Measurements from ENCODE around the gene DGCR8. TPM values are rescaled to one million over a fixed set of nuclear protein-coding genes. Genes with fewer than 3 reads are reported as not detected.
A peak's percentile ranks its signal among the peaks of the same experiment; 100 is the strongest.

Gene DGCR8
- total RNA-seq, 2 experiments from 2014 or later = 52.3 to 55.2 TPM

DNA sequence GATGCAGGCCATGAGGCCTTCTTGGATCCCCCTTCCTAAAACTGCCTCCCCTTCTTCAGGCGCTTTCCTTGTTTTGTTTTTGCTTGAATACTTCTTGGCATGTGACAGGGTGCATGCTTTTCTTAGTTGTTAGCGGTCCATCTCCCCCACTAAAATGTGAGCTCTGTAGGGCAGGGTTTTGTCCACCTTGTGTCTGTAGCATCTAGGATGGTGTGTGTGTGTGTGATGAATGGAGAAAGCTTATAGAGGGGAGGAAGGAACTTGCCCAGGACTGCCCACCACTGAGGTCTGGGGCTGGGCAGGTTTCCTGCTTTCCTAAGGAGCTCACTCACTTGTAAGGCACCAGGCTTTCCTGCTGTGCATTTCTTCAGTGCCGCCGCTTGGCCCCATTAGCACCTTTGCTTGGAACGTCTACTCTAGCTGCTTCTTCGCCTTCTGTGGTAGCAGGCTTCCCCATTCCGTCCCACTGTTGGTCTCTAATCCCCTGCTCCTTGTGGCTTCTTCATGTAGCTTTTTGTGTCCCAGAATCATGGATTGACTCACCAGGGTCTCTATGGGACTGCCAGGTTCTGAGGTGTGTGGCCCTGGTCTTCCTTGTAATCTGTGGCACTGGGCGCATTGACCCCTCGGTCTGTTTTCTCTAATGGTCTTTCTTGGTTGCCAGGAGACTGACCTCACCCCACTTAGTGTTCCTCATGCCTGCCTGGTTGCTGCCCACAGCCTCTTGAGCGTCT is 3.3 kb downstream of the DGCR8 start:
- no peaks in the 10 kb centered on the region for H3K9me3 Mint-ChIP-seq (ENCODE audit: insufficient read depth)
- ATAC-seq = no peak
- peak overlapping the region; percentile 62 for H3K27ac Mint-ChIP-seq
- H3K27me3 Mint-ChIP-seq (ENCODE audit: low read depth) = no peaks in the 10 kb centered on the region
- DNase-seq = no peak
- peaks cover 62% of the 10 kb centered on the region for H3K4me1 Mint-ChIP-seq (ENCODE audit: low read depth)
- ChIA-PET POLR2A (interaction anchor here (1.4 kb wide), 1 partner anchor 34 kb away, joined by 7 read pairs; the partner anchor contains the start of gene TRMT2A), CTCF (interaction anchor here (0.9 to 1.7 kb wide), 4 partner anchors 13 to 46 kb away, joined by 3 to 6 read pairs (median 4); no protein-coding TSS in a partner anchor)
- peaks cover 45% of the 10 kb centered on the region for H3K36me3 Mint-ChIP-seq (ENCODE audit: low read depth)
- H3K4me3 Mint-ChIP-seq = peak overlapping the region; percentile 16

DNA sequence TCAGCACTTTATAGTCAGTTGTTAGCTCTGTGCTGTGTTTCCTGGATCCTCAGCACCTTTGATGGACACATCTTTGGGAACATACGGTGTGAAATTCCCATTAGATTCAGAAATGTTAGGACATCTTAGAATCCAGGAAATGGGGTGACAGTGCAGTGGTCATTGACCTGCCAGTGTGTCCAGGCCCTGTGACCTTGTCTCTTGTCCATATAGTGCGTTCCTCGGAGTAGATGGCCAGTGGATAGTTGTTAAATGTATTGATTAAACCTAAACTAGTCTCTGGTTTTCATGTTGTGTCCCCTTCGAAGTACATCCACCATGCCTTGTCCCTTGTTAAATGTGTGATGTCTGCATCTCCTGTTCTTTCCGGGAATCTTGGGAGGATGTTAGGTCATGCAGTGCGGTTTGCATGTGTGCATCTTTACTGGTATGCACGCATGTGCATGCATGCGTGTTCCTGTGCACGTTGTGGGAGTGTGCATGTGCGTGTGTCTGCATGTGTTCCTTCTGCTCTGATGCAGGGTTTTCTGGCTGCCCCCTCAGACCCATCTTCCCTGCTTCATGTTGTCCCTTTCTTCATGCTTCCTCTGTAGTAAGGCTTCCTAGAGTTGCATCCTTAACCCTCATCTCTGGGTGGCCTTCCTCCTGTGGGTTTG is 4.0 kb downstream of the DGCR8 start:
- H3K27me3 Mint-ChIP-seq (ENCODE audit: low read depth) = no peaks in the 10 kb centered on the region
- H3K36me3 Mint-ChIP-seq (ENCODE audit: low read depth) = peaks cover 52% of the 10 kb centered on the region
- peaks cover 64% of the 10 kb centered on the region for H3K4me1 Mint-ChIP-seq (ENCODE audit: low read depth)
- no peak for DNase-seq
- ATAC-seq = no peak
- ChIA-PET POLR2A (interaction anchor here (1.4 kb wide), 1 partner anchor 33 kb away, joined by 7 read pairs; the partner anchor contains the start of gene TRMT2A), CTCF (interaction anchor here (1.0 to 1.7 kb wide), 3 partner anchors 12 to 45 kb away, joined by 4 to 6 read pairs (median 4); no protein-coding TSS in a partner anchor)
- no peaks in the 10 kb centered on the region for H3K9me3 Mint-ChIP-seq (ENCODE audit: insufficient read depth)
- H3K27ac Mint-ChIP-seq = peak overlapping the region; percentile 7
- H3K4me3 Mint-ChIP-seq = no peak overlapping the region

DNA sequence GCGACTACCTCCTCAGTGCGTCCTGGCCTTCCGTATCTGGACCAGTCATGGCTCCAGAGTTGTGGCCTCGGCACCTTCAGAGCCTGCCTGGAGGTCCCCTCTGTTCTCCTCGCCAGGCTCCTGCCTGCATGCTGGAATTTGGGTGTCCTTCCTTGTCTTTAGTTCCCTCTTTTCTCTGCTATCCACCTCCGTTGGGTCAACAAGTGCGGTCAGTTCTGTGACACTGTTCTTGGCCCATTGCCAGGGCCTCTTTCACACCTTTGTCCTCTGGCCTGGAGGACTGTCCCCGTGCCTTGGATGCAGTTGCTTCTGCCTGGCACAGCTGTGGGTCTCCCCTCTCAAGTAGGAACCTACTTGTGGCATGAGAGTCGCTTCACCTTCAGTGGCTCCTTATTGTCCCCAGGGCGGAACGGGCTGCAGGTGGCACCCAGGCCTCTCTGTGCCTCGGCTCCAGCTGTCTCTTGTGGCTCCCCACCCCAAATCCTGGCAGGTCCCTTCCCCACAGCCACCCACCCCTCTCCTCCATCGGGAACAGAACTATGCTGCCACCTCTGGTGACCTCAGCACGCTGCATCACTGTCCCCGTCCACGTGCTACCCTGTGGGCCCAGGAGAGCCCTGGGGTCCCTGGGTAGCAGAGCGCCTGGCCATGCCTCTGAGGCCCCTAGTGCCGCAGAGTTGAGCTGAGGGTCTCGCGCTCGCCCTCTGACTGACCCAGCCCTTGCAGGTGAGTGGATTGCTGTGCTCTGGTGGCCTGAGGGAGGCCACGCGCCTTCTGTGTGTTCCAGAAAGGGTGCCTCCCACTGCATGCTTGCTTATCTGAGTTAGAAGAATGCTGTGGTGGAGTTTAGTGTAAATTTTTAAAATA is 4.7 kb downstream of the DGCR8 start:
- ChIA-PET POLR2A (no interaction called here), CTCF (interaction anchor here (1.8 kb wide), 1 partner anchor 16 kb away, joined by 4 read pairs; no protein-coding TSS in a partner anchor)
- peak overlapping the region; percentile 6 for H3K27ac Mint-ChIP-seq
- ATAC-seq = no peak
- peaks cover 60% of the 10 kb centered on the region for H3K36me3 Mint-ChIP-seq (ENCODE audit: low read depth)
- no peak for DNase-seq
- no peaks in the 10 kb centered on the region for H3K9me3 Mint-ChIP-seq (ENCODE audit: insufficient read depth)
- H3K27me3 Mint-ChIP-seq (ENCODE audit: low read depth) = no peaks in the 10 kb centered on the region
- H3K4me1 Mint-ChIP-seq (ENCODE audit: low read depth) = peaks cover 69% of the 10 kb centered on the region
- H3K4me3 Mint-ChIP-seq = no peak overlapping the region

DNA sequence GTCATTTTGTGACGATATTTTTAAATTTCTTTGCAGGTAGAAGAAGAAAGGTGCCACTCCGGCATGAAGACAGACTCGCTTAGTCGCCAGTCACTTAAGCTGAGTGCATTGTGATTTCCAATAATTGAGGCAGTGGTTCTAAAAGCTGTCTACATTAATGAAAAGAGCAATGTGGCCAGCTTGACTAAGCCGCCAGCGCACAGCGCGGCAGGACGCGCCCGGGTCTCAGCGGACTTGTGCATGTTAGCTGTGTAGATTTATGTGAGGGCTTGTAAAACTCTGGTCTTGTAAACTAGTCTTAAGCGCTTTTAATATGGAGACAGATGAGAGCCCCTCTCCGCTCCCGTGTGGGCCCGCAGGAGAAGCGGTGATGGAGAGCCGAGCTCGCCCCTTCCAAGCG is 5.6 kb downstream of the DGCR8 start:
- H3K4me3 Mint-ChIP-seq = no peak overlapping the region
- H3K27me3 Mint-ChIP-seq (ENCODE audit: low read depth) = no peaks in the 10 kb centered on the region
- ATAC-seq (no peak), DNase-seq (no peak)
- peaks cover 67% of the 10 kb centered on the region for H3K36me3 Mint-ChIP-seq (ENCODE audit: low read depth)
- CTCF ChIA-PET = interaction anchor here (1.0 to 1.8 kb wide), 2 partner anchors 15 to 68 kb away, joined by 3 to 4 read pairs; no protein-coding TSS in a partner anchor
- H3K27ac Mint-ChIP-seq = no peak overlapping the region
- H3K9me3 Mint-ChIP-seq (ENCODE audit: insufficient read depth) = no peaks in the 10 kb centered on the region
- peaks cover 77% of the 10 kb centered on the region for H3K4me1 Mint-ChIP-seq (ENCODE audit: low read depth)
- POLR2A ChIA-PET = interaction anchor here (1.1 kb wide), 1 partner anchor 15 kb away, joined by 4 read pairs; no protein-coding TSS in a partner anchor

DNA sequence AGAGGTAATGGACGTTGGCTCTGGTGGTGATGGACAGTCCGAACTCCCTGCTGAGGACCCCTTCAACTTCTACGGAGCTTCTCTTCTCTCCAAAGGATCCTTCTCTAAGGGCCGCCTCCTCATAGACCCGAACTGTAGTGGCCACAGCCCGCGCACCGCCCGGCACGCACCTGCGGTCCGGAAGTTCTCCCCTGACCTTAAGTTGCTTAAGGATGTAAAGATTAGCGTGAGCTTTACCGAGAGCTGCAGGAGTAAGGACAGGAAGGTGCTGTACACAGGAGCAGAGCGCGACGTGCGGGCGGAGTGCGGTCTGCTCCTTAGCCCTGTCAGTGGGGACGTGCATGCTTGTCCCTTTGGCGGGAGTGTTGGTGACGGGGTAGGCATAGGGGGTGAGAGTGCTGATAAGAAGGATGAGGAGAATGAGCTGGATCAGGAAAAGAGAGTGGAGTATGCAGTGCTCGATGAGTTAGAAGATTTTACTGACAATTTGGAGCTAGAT is 6.1 kb downstream of the DGCR8 start:
- ATAC-seq (no peak), DNase-seq (no peak)
- H3K27me3 Mint-ChIP-seq (ENCODE audit: low read depth) = no peaks in the 10 kb centered on the region
- no peak overlapping the region for H3K4me3 Mint-ChIP-seq
- CTCF ChIA-PET = interaction anchor here (1.0 to 1.8 kb wide), 2 partner anchors 15 to 68 kb away, joined by 3 to 4 read pairs; no protein-coding TSS in a partner anchor
- H3K36me3 Mint-ChIP-seq (ENCODE audit: low read depth) = peaks cover 66% of the 10 kb centered on the region
- H3K4me1 Mint-ChIP-seq (ENCODE audit: low read depth) = peaks cover 77% of the 10 kb centered on the region
- H3K27ac Mint-ChIP-seq = no peak overlapping the region
- no peaks in the 10 kb centered on the region for H3K9me3 Mint-ChIP-seq (ENCODE audit: insufficient read depth)
- POLR2A ChIA-PET = interaction anchor here (1.1 kb wide), 1 partner anchor 15 kb away, joined by 4 read pairs; no protein-coding TSS in a partner anchor

DNA sequence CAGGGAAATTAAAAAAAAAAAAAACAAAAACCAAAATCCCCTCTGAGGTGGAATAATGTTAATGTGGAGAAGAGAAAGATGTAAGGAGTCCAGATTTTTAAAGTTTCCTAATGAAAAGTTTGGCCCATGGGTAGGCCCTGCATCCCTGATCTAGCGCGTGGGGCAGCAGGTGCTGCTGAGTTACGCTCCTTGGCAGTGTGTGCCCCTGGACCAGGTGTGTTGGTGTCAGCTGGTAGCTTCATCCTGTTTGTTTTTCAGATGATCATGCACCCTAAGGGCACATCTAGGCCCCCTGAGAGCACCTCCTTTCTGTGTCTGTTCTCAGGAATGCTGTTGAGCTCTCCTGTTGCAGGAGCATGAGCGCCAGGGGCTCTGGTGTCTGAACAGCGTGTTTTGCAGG is 6.7 kb downstream of the DGCR8 start:
- POLR2A ChIA-PET = interaction anchor here (1.1 kb wide), 1 partner anchor 14 kb away, joined by 4 read pairs; no protein-coding TSS in a partner anchor

DNA sequence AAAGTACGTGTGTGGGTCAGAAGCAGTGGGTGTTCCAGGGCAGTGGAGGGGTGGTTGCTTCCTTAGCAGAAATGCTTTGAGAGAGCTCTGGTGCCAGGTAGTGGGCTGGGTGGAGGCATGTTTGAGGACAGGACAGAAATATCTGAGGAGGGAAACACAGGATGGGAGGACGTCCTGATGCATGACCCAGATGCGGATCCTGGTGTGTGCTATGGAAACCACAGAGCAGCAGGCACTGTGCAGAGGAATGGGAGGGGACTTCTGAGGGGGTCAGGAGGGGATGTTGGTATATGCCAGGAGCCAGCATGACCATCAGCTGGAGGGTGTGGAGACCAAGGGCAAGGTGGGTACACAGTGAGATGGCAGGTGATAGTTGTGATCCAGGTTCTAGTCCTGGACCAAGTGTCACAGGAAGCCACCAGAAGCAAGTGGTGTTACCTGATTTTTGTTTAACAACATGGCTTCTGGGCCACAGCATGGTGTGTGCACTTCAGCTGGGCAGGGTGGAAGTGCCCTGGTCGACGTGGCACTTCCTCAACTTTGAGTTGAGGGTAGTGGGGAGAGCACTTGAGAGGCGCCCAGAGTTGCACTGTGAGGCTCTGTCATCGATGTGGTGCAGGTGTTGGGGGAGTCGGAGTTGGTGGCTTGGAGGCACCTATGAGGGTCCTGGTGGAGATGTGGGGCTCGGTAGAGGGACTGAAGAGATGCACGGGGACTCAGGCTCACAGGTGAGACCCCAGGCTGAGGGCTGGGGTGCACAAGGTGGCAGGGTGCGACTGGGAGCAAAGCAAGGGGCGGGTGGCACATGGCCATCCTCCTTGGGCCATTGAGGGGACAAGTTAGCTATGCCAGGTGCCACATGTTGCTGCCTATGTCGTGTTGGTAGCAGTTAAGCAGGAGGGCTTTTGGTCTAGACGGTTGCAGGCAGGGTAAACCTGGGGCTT is 7.5 kb downstream of the DGCR8 start:
- DNase-seq = no peak
- Mint-ChIP-seq H3K27me3 (ENCODE audit: low read depth) (no peaks in the 10 kb centered on the region), H3K4me3 (no peak overlapping the region), H3K36me3 (ENCODE audit: low read depth) (peaks cover 74% of the 10 kb centered on the region), H3K9me3 (ENCODE audit: insufficient read depth) (no peaks in the 10 kb centered on the region), H3K27ac (peak overlapping the region; percentile 60), H3K4me1 (ENCODE audit: low read depth) (peaks cover 82% of the 10 kb centered on the region)
- CTCF ChIA-PET = no interaction called here
- no peak for ATAC-seq
- POLR2A ChIA-PET = no interaction called here

More for the DNA sequence above, 6.7 kb downstream of the DGCR8 start:
- Mint-ChIP-seq H3K4me1 (ENCODE audit: low read depth) (peaks cover 79% of the 10 kb centered on the region), H3K4me3 (no peak overlapping the region), H3K36me3 (ENCODE audit: low read depth) (peaks cover 68% of the 10 kb centered on the region), H3K27ac (peak overlapping the region; percentile 60), H3K9me3 (ENCODE audit: insufficient read depth) (no peaks in the 10 kb centered on the region), H3K27me3 (ENCODE audit: low read depth) (no peaks in the 10 kb centered on the region)
- ATAC-seq (no peak), DNase-seq (no peak)
- CTCF ChIA-PET = interaction anchor here (1.8 kb wide), 1 partner anchor 14 kb away, joined by 4 read pairs; no protein-coding TSS in a partner anchor

DNA sequence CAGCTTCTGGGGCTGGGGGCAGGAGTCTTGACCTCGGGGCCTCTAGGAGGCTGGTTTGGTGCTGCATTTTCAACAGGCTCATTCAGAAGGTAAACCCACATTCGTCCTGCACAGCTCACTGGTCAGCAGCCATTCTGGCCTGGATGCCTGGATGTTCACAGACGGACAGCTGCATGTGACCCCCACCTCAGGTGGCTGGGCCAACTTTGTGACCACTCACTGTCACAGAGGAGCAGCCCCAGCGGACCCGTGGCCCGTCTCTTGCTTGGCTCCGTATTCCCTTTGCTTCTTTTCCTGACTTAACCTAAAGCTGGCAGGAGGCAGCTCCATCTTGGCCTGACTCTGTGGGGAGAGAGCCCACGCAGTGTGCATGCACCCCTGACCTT is 8.2 kb downstream of the DGCR8 start:
- H3K27me3 Mint-ChIP-seq (ENCODE audit: low read depth) = no peaks in the 10 kb centered on the region
- H3K27ac Mint-ChIP-seq = no peak overlapping the region
- ChIA-PET POLR2A (no interaction called here), CTCF (interaction anchor here (1.0 kb wide), 1 partner anchor 13 kb away, joined by 3 read pairs; no protein-coding TSS in a partner anchor)
- H3K36me3 Mint-ChIP-seq (ENCODE audit: low read depth) = peaks cover 74% of the 10 kb centered on the region
- H3K9me3 Mint-ChIP-seq (ENCODE audit: insufficient read depth) = no peaks in the 10 kb centered on the region
- no peak overlapping the region for H3K4me3 Mint-ChIP-seq
- DNase-seq = no peak
- no peak for ATAC-seq
- H3K4me1 Mint-ChIP-seq (ENCODE audit: low read depth) = peaks cover 79% of the 10 kb centered on the region

DNA sequence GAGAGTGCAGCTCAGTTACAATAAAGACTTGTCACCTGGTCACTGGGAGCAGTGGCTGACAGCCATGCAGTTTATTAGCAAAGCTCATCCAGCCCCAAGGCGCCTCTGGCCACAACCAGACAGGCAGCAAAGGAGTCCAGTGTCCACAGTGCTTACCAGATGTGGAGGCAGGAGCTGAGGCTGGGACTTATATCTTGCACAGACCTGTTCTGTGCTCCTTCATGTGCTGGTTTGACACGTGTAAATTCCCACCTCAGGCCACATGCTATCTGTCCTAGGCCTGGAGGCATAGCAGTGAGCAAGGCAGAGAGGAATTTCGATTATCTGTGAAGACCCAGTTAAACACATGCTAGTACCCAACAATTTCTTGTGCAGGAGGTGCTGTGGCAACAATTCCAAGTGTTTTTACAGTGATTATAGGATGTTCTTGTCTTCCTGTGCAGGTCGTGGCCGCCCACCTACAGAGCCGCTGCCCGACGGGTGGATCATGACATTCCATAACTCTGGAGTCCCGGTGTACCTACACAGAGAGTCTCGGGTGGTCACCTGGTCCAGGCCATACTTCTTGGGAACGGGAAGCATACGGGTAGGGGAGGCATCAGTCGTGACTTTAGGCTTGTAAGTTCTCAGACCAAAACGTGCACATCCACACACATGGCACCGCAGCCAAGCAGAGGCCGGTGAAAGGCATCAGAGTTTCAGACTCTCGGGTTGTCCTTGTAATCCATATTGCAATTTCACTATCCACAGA is 9.4 kb downstream of the DGCR8 start:
- POLR2A ChIA-PET = interaction anchor here (0.6 kb wide), 1 partner anchor 10 kb away, joined by 3 read pairs; no protein-coding TSS in a partner anchor
- H3K36me3 Mint-ChIP-seq (ENCODE audit: low read depth) = peaks cover 85% of the 10 kb centered on the region
- ATAC-seq (no peak), DNase-seq (no peak)
- CTCF ChIA-PET = interaction anchor here (1.0 kb wide), 1 partner anchor 11 kb away, joined by 3 read pairs; no protein-coding TSS in a partner anchor
- no peak overlapping the region for H3K4me3 Mint-ChIP-seq
- H3K27me3 Mint-ChIP-seq (ENCODE audit: low read depth) = no peaks in the 10 kb centered on the region
- H3K9me3 Mint-ChIP-seq (ENCODE audit: insufficient read depth) = no peaks in the 10 kb centered on the region
- H3K27ac Mint-ChIP-seq = peak overlapping the region; percentile 43
- peaks cover 80% of the 10 kb centered on the region for H3K4me1 Mint-ChIP-seq (ENCODE audit: low read depth)
